Stimulated activated CD8-positive, alpha-beta memory T cell treated with anti-CD3 and anti-CD28 coated beads, Interleukin-4, amount 100 ng/mL, for 24 hours (primary cell): ENCODE measurements around the gene RNF224.
"Not testable (repeated sequence)": the region's sequence is repeated elsewhere in the genome, so short reads cannot be mapped to it uniquely, and the experiment has no call there.

Source experiments
- DNase-seq: peaks from one replicate; pipeline ENCODE4 v3.0.0-alpha.2; 2020; ENCODE audit warnings: low read depth

Gene RNF224

GRCh38 chr9:137240841-137241489, 13.7 kb downstream of the RNF224 start, which contains the start of gene TUBB4B:
Gene TUBB4B (plus strand): TSS chr9:137241287. CDS start chr9:137241361, 74 bp downstream.
- DNase-seq, result peak; percentile 94

GRCh38 chr9:137241490-137242268, 14.4 kb downstream of the RNF224 start:
- peak; percentile 64 for DNase-seq

- no peak for DNase-seq
Measured at GRCh38 chr9:137242269-137243203, 15.2 kb downstream of the RNF224 start.

- DNase-seq, result not testable (repeated sequence)
Measured at GRCh38 chr9:137243266-137243625, 15.9 kb downstream of the RNF224 start.

- DNase-seq, result no peak
Measured at GRCh38 chr9:137243626-137244485, 16.6 kb downstream of the RNF224 start.

GRCh38 chr9:137244486-137245449, 17.5 kb downstream of the RNF224 start:
- no peak for DNase-seq

GRCh38 chr9:137245450-137246421, 18.4 kb downstream of the RNF224 start:
- no peak for DNase-seq

- no peak for DNase-seq
Measured at GRCh38 chr9:137247135-137247915, 20.0 kb downstream of the RNF224 start.

- no peak for DNase-seq
Measured at GRCh38 chr9:137247916-137248175, 20.5 kb downstream of the RNF224 start.

- no peak for DNase-seq
Measured at GRCh38 chr9:137250329-137251193, 23.3 kb downstream of the RNF224 start.

- no peak for DNase-seq
Measured at GRCh38 chr9:137251194-137251461, 23.8 kb downstream of the RNF224 start, which contains the start of gene STPG3. Gene STPG3 (plus strand): TSS chr9:137251286. CDS start chr9:137251287, 1 bp downstream.

- no peak for DNase-seq
Measured at GRCh38 chr9:137251490-137252268, 24.4 kb downstream of the RNF224 start.

- DNase-seq, result no peak
Measured at GRCh38 chr9:137252555-137253506, 25.5 kb downstream of the RNF224 start.

GRCh38 chr9:137253717-137254623, 26.7 kb downstream of the RNF224 start:
- no peak for DNase-seq
